RWPE2 (cell line): ENCODE measurements around the gene HOXA10.

Experiments
- ATAC-seq: fragments of 200-7000 bp; cut with Tn5 transposase; 3 replicates; pipeline ENCODE4 v1.9.1; 2021; ENCODE audit warnings: low read depth
- DNase-seq: peaks from one replicate; pipeline ENCODE4 v3.0.0-alpha.2; 2020; ENCODE audit warnings: low spot score
- H3K27ac ChIP-seq: fragments of 450-650 bp; 2 replicates; pipeline ENCODE4 v1.5.1; 2017; ENCODE audit warnings: mild to moderate bottlenecking; ENCODE audit not compliant: poor library complexity, severe bottlenecking
- H3K27me3 ChIP-seq: fragments of 250-450 bp; sonication (Bioruptor Pico); 2 replicates; pipeline ENCODE4 v1.5.1; 2021; ENCODE audit warnings: mild to moderate bottlenecking, moderate library complexity; ENCODE audit not compliant: insufficient read depth, poor library complexity, severe bottlenecking
- H3K36me3 ChIP-seq: fragments of 250-450 bp; sonication (Bioruptor Pico); 2 replicates; pipeline ENCODE4 v1.5.1; 2020; ENCODE audit warnings: low read depth, mild to moderate bottlenecking, moderate library complexity
- H3K4me1 ChIP-seq: fragments of 250-450 bp; sonication (Bioruptor Pico); 2 replicates; pipeline ENCODE4 v1.5.1; 2021; ENCODE audit warnings: mild to moderate bottlenecking, moderate library complexity; ENCODE audit not compliant: insufficient read depth, poor library complexity, severe bottlenecking
- H3K4me3 ChIP-seq: fragments of 250-450 bp; sonication (Bioruptor Pico); 2 replicates; pipeline ENCODE4 v1.5.1; 2021; ENCODE audit warnings: mild to moderate bottlenecking, moderate library complexity; ENCODE audit not compliant: severe bottlenecking
- H3K9me3 ChIP-seq: fragments of 250-450 bp; sonication (Bioruptor Pico); 2 replicates; pipeline ENCODE4 v1.5.1; 2021; ENCODE audit warnings: mild to moderate bottlenecking, moderate library complexity; ENCODE audit not compliant: severe bottlenecking
- TF ChIP-seq, protein P1 (sequence below): fragments of 450-650 bp; IDR thresholded peaks from one replicate; pipeline ENCODE4 v1.5.1; 2017; ENCODE audit warnings: mild to moderate bottlenecking, moderate library complexity; ENCODE audit not compliant: poor library complexity, severe bottlenecking

HOXA10 gene

GRCh38 chr7:27137640-27138315 is 36.3 kb downstream of the HOXA10 start:
- ATAC-seq (no peak), DNase-seq (no peak)
- no peak overlapping the region for H3K4me3 ChIP-seq
- peak overlapping the region; percentile 85 for H3K27ac ChIP-seq
- TF ChIP-seq, protein P1, sequence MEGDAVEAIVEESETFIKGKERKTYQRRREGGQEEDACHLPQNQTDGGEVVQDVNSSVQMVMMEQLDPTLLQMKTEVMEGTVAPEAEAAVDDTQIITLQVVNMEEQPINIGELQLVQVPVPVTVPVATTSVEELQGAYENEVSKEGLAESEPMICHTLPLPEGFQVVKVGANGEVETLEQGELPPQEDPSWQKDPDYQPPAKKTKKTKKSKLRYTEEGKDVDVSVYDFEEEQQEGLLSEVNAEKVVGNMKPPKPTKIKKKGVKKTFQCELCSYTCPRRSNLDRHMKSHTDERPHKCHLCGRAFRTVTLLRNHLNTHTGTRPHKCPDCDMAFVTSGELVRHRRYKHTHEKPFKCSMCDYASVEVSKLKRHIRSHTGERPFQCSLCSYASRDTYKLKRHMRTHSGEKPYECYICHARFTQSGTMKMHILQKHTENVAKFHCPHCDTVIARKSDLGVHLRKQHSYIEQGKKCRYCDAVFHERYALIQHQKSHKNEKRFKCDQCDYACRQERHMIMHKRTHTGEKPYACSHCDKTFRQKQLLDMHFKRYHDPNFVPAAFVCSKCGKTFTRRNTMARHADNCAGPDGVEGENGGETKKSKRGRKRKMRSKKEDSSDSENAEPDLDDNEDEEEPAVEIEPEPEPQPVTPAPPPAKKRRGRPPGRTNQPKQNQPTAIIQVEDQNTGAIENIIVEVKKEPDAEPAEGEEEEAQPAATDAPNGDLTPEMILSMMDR, result no peak
- H3K4me1 ChIP-seq, result peaks cover 23% of the 10 kb centered on the region
- no peaks in the 10 kb centered on the region for H3K36me3 ChIP-seq
- no peaks in the 10 kb centered on the region for H3K9me3 ChIP-seq
- H3K27me3 ChIP-seq, result no peaks in the 10 kb centered on the region

DNA sequence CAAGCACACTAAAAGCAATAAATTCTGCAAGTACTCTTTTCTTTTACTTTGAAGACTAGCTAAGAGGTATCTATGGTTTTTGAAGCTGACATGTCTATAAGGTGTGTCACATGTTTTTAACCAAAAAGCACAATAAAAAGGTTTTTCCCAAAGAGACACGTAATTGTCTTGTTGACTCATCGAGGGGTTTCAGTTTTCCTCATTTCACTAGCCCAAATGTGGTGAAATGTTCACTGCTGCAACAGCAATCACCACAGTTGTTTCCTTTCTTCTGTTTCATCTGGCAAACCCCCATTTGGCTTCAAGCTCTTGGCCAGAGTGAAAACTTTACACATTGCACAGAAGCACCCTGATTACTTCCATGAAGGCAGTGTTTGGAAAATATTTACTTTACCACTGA is 39.7 kb downstream of the HOXA10 start:
- TF ChIP-seq, protein P1, result no peak
- peak overlapping the region; percentile 21 for H3K27ac ChIP-seq
- no peaks in the 10 kb centered on the region for H3K9me3 ChIP-seq
- H3K4me1 ChIP-seq, result peaks cover 27% of the 10 kb centered on the region
- no peak overlapping the region for H3K4me3 ChIP-seq
- no peaks in the 10 kb centered on the region for H3K27me3 ChIP-seq
- DNase-seq, result no peak
- ATAC-seq, result peak; percentile 28
- H3K36me3 ChIP-seq, result no peaks in the 10 kb centered on the region

DNA sequence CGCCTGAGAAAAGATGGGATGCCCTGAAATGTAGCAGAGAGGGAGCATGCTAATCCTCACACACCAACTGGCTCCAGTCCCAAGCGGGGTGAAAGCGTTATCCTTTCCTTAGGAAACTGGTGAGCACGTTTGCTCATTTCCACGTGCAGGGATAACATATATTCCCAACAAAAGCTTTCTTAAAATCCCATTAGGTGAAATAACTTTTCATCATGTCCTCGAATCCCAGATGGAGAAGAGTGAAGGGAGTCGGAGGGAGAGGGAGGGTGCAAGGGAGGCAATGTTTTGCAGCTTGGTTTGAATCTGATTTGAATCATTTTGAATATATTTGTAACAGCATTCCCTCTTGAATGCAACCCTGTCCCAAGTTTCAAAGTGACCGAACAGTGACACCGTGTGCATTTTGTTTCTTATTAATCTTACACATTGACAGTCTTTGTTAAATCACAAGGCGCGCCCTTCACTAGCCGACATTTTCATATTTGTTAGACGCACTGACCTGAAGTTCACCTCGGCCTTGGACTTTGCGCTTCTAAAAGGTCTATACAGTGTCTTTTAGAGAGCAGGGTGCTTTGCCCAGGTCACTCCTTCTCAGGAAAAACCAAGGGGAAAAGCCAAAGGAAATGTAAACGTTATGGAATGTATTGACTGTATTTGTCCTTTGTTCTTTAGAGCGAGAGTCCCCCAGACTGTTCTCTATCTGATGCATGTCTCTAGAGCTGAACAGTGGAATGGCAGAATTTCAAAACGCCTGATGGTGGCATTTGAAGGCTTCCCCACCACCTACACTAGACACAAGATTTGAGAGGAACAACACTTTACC is 40.5 kb downstream of the HOXA10 start:
- ATAC-seq (no peak), DNase-seq (no peak)
- Histone ChIP-seq H3K36me3 (no peaks in the 10 kb centered on the region), H3K9me3 (no peaks in the 10 kb centered on the region), H3K4me1 (peaks cover 27% of the 10 kb centered on the region), H3K27ac (peak overlapping the region; percentile 21), H3K4me3 (no peak overlapping the region), H3K27me3 (no peaks in the 10 kb centered on the region)
- TF ChIP-seq, protein P1, result no peak

- peaks cover 27% of the 10 kb centered on the region for H3K4me1 ChIP-seq
- no peaks in the 10 kb centered on the region for H3K36me3 ChIP-seq
- no peak for DNase-seq
- no peak for ATAC-seq
- no peak overlapping the region for H3K27ac ChIP-seq
- TF ChIP-seq, protein P1, result no peak
- no peaks in the 10 kb centered on the region for H3K27me3 ChIP-seq
- H3K9me3 ChIP-seq, result no peaks in the 10 kb centered on the region
- H3K4me3 ChIP-seq, result no peak overlapping the region
Measured at GRCh38 chr7:27132978-27133377, 41.1 kb downstream of the HOXA10 start.
